Peyer's patch (tissue), 4 donors: ENCODE results near the gene CLK2. TPM values are rescaled to one million over a fixed set of nuclear protein-coding genes. Genes with fewer than 3 reads are reported as not detected.

Source experiments
- DNase-seq, 3 donors: peaks; one replicate each; pipeline ENCODE4 v3.0.0-alpha.2; 2017 to 2019
- H3K27ac ChIP-seq, 4 donors: fragments of 200-600 bp; sonication (generic); one replicate each; pipeline ENCODE4 v1.5.1; 2016 to 2019
- H3K27me3 ChIP-seq, 2 donors: fragments of 200-600 bp; sonication (generic); one replicate each; pipeline ENCODE4 v1.5.1; 2019
- H3K36me3 ChIP-seq, 3 donors: fragments of 200-600 bp; sonication (generic); one replicate each; pipeline ENCODE4 v1.5.1; 2016 to 2019
- H3K4me1 ChIP-seq, 4 donors: fragments of 200-600 bp; sonication (generic); one replicate each; pipeline ENCODE4 v1.5.1; 2016 to 2019
- H3K4me3 ChIP-seq, 4 donors: fragments of 200-600 bp; sonication (generic); 1 replicate in 3 of 4; 2 replicates in 1 of 4; pipeline ENCODE4 v1.5.1; 2016 to 2019; ENCODE audit warnings: mild to moderate bottlenecking in 1 of 4
- H3K9me3 ChIP-seq, 4 donors: fragments of 200-600 bp; sonication (generic); one replicate each; pipeline ENCODE4 v1.5.1; 2016 to 2019; ENCODE audit warnings: mild to moderate bottlenecking in 1 of 4
- POLR2A ChIP-seq, 2 donors: fragments of 450-650 bp; IDR thresholded peaks; one replicate each; pipeline ENCODE4 v1.5.1; 2017; ENCODE audit warnings: antibody characterized with exemption in 2 of 2, mild to moderate bottlenecking in 2 of 2, moderate library complexity in 2 of 2
- total RNA-seq, 4 donors: library from RNA; depleted of rRNA; stranded (reverse); fragments of >200 nt; gene quantifications; one replicate each; pipeline ENCODE4 v1.1.0, GENCODE V29; 2016
- TF ChIP-seq, protein P1 (sequence below), 6 experiments: fragments of 450-650 bp in 4 of 6; fragments of 200-600 bp in 2 of 6; sonication (generic) in 1 of 6; IDR thresholded peaks; one replicate each; pipeline ENCODE4 v1.5.1; 2017 to 2019; ENCODE audit warnings: antibody characterized with exemption in 6 of 6, mild to moderate bottlenecking in 3 of 6, moderate library complexity in 1 of 6

Gene CLK2
- total RNA-seq, 4 donors from 2014 or later: 44.7 to 125 (median 98.5) TPM

DNA sequence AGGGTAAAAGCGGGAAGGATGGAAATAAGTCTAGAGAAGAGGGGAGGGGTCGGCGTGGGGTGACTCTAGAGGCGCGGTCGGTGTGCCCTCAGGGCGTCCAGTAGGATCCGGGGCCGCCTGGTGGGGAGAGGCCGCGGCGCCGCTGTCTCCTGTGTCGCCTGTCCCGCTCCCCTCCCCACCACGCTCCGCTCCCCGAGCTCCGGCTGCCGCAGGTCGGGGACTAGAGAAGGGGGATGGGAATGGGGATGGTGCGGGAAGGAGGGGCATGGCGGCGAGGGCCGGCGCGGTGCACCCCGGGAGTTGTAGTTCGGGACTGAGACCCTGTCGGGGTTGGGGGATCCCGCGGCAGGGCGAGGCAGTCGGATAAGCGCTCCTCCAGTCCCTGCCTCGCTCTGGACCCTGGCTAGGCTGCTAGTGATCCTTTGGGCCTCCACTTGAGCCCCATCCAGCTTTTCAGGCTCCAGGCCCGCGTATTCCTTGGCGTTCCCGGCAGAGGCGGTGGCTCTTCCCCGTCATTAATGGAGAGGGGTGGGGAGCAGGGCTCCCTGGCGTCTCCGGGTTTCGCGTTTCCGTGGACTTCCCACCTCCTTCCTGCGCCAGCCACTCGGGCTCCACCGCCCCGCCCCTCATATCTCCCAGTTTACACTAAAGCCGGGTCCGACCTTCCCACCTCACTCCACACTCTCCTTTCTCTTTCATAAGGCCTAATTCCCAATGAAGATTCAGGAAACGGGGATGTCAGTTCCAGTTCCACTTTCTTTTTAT lies 17.9 kb downstream of the CLK2 start, which contains the start of gene ENTREP3:
ENTREP3 (minus strand) TSS at position 241 of the 765 bp plus-strand sequence. CDS start 606 bp downstream, outside the sequence.
- Histone ChIP-seq H3K4me3 (peak within 1 kb of the TSS; percentile 68 to 93 (median 83)), H3K27me3 (no peaks in the 10 kb centered on the region), H3K27ac (peak within 1 kb of the TSS; percentile 81 to 97 (median 89)), H3K4me1 (peaks cover 4 to 24% (median 14%) of the 10 kb centered on the region in 4 donors), H3K36me3 (peaks cover 0 to 24% (median 0%) of the 10 kb centered on the region in 3 donors), H3K9me3 (no peaks in the 10 kb centered on the region)
- DNase-seq: peak; percentile 78 to 93 (median 91)
- TF ChIP-seq, protein P1, sequence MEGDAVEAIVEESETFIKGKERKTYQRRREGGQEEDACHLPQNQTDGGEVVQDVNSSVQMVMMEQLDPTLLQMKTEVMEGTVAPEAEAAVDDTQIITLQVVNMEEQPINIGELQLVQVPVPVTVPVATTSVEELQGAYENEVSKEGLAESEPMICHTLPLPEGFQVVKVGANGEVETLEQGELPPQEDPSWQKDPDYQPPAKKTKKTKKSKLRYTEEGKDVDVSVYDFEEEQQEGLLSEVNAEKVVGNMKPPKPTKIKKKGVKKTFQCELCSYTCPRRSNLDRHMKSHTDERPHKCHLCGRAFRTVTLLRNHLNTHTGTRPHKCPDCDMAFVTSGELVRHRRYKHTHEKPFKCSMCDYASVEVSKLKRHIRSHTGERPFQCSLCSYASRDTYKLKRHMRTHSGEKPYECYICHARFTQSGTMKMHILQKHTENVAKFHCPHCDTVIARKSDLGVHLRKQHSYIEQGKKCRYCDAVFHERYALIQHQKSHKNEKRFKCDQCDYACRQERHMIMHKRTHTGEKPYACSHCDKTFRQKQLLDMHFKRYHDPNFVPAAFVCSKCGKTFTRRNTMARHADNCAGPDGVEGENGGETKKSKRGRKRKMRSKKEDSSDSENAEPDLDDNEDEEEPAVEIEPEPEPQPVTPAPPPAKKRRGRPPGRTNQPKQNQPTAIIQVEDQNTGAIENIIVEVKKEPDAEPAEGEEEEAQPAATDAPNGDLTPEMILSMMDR (IDR thresholded peaks at IDR 0.05): no peak
- TF ChIP-seq POLR2A (IDR thresholded peaks at IDR 0.05): peak; percentile 24 to 57

DNA sequence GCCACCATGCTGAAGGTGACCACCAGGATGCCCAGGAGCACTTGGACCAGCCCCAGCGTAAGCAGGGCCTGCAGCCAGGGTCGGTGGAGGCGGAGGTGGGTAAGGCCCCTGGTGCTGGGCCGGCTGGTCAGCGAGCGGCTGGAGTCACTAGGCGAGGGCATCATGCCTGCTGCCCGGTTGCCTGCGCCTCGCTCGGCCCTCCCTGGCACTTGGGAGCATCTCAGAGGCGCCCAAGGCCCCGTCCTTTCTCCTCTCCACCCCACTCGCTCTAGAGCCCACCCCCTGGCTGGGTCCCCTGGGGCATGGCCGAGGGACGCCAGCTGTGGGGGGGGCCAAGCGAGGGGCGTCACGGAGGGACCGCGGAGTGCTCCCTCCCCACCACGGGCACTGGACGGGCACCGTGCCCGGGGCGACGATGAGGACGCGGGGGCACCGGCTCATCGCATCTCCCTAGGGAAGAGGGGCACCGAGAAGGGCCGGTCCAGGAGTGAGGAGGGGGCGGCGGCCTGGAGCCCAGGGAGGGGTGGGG lies 18.5 kb downstream of the CLK2 start:
- H3K27ac ChIP-seq: peak overlapping the region; percentile 81 to 97 (median 89)
- H3K27me3 ChIP-seq: no peaks in the 10 kb centered on the region
- peaks cover 4 to 27% (median 17%) of the 10 kb centered on the region in 4 donors for H3K4me1 ChIP-seq
- no peak for DNase-seq
- peak overlapping the region; percentile 68 to 93 (median 83) for H3K4me3 ChIP-seq
- no peaks in the 10 kb centered on the region for H3K9me3 ChIP-seq
- TF ChIP-seq, protein P1 (IDR thresholded peaks at IDR 0.05): no peak
- no peak for TF ChIP-seq POLR2A (IDR thresholded peaks at IDR 0.05)
- H3K36me3 ChIP-seq: peaks cover 0 to 18% (median 0%) of the 10 kb centered on the region in 3 donors

DNA sequence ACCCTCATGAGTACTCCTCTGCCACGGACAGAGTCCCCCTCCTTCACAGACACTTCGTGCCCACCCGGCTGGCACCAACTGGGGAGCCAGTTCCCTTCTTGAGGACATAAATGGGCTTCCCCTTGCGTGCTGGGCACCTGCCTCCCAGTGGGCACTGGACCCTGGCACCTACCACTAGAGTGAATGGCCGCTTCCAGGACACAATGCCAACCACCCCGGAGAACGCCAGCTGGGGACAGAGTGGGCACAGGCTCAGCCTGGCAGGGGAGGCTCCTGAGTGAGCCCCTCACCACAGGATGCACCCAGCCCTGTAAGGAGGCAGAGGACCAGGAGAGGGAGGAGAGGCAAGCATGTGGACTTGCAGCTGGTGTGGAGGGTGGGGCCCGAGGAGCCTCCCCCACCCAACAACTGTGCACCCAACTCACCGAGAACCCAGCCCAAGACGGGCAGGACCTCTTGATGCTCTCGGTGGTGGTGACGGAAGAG lies 19.0 kb downstream of the CLK2 start:
- TF ChIP-seq, protein P1 (IDR thresholded peaks at IDR 0.05): no peak
- no peak for DNase-seq
- Histone ChIP-seq H3K9me3 (no peaks in the 10 kb centered on the region), H3K27me3 (no peaks in the 10 kb centered on the region), H3K4me1 (peaks cover 4 to 27% (median 17%) of the 10 kb centered on the region in 4 donors), H3K36me3 (peaks cover 0 to 14% (median 0%) of the 10 kb centered on the region in 3 donors), H3K4me3 (peak overlapping the region; percentile 68 to 93 (median 83)), H3K27ac (peak overlapping the region in 3 of 4 donors; percentile 82 to 97 (median 96))

DNA sequence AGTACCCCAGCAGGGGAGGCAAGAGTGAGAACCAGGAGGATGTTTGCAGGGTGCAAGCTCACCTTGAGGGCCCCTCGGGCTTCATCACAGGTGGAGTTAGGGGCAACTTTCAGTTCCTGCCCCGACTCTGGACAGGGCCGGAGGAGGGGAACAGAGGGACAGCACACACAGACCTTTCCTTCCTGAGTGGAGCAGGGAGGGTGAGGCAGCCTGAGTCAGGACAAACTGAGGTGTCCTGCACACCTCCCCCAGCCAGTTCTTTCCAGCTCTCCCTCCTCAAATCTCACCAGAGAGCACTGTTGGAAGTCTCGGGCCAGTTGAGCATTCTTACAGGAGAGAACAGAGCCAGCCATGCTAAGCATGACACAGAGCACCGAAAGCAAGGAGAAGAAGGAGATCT lies 19.5 kb downstream of the CLK2 start:
- Histone ChIP-seq H3K36me3 (peaks cover 0 to 14% (median 0%) of the 10 kb centered on the region in 3 donors), H3K27me3 (no peaks in the 10 kb centered on the region), H3K9me3 (no peaks in the 10 kb centered on the region), H3K4me1 (peaks cover 4 to 27% (median 17%) of the 10 kb centered on the region in 4 donors), H3K27ac (no peak overlapping the region), H3K4me3 (peak overlapping the region in 2 of 4 donors; percentile 89 to 93)
- DNase-seq: no peak
- TF ChIP-seq, protein P1 (IDR thresholded peaks at IDR 0.05): no peak
- TF ChIP-seq POLR2A (IDR thresholded peaks at IDR 0.05): no peak

DNA sequence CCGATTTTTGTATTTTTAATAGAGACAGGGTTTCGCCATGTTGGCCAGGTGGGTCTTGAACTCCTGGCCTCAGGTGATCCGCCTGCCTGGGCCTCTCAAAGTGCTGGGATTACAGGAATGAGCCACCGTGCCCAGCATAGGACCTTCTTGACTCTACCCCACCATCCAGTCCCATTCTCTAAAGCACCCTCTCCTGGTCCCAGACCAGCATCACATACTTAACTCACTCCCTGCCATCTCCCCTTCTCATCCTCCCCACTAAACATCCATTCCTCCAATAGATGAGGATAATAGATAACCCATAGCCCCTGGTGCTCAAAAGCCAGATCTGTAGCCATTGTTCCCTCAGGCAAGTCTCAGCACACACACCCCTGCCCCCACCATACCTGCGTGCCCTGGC lies 20.1 kb downstream of the CLK2 start:
- DNase-seq: no peak
- peaks cover 4 to 27% (median 17%) of the 10 kb centered on the region in 4 donors for H3K4me1 ChIP-seq
- H3K27ac ChIP-seq: no peak overlapping the region
- peaks cover 0 to 10% (median 0%) of the 10 kb centered on the region in 3 donors for H3K36me3 ChIP-seq
- H3K9me3 ChIP-seq: no peaks in the 10 kb centered on the region
- no peaks in the 10 kb centered on the region for H3K27me3 ChIP-seq
- no peak for TF ChIP-seq POLR2A (IDR thresholded peaks at IDR 0.05)
- TF ChIP-seq, protein P1 (IDR thresholded peaks at IDR 0.05): no peak
- no peak overlapping the region for H3K4me3 ChIP-seq
